K562 (cell line): Measurements from ENCODE around the gene NEURL4.

Experiments
- CREM ChIP-seq: IDR thresholded peaks from 2 replicates; pipeline ENCODE4 v1.6.1; 2014; ENCODE audit warnings: antibody characterized with exemption, low read depth
- CTBP1 ChIP-seq: fragments of 450-650 bp; IDR thresholded peaks from 2 replicates; pipeline ENCODE4 v1.6.1; 2016; ENCODE audit warnings: borderline replicate concordance
- DMBX1 ChIP-seq: fragments of 250-450 bp; sonication (Bioruptor Pico); IDR thresholded peaks from 2 replicates; pipeline ENCODE4 v1.8.0; 2022; ENCODE audit warnings: inconsistent platforms, mild to moderate bottlenecking, moderate library complexity, borderline replicate concordance
- JUN ChIP-seq, 2 experiments: sonication (generic) in 1 of 2; formaldehyde crosslinking in 1 of 2; IDR thresholded peaks; 2 replicates each; pipeline versions ENCODE4 v1.6.1 to v1.8.0; 2012 to 2022; ENCODE audit warnings: borderline replicate concordance in 2 of 2, mild to moderate bottlenecking in 2 of 2, improper control_type of control experiment in 1 of 2, low read depth in 1 of 2, low read length in 1 of 2, missing genetic modification reagents in 1 of 2
- MAFF ChIP-seq: IDR thresholded peaks from 2 replicates; pipeline ENCODE4 v1.6.1; 2012; ENCODE audit warnings: low read length, improper control_type of control experiment
- MCM5 ChIP-seq: fragments of 450-650 bp; IDR thresholded peaks from 2 replicates; pipeline ENCODE4 v1.6.1; 2016; ENCODE audit warnings: low read depth
- POLR2A ChIP-seq: fragments of 450-650 bp; conservative IDR thresholded peaks from 2 replicates; pipeline ENCODE4 v1.6.1; 2016
- PTTG1 ChIP-seq: fragments of 450-650 bp; IDR thresholded peaks from 2 replicates; pipeline ENCODE4 v1.6.1; 2016; ENCODE audit warnings: low read depth, mild to moderate bottlenecking, missing genetic modification characterization, missing compliant biosample characterization
- SIX5 ChIP-seq, 2 experiments: IDR thresholded peaks; 2 replicates each; pipeline ENCODE4 v1.6.1; 2011; ENCODE audit warnings: low read length in 2 of 2, borderline replicate concordance in 1 of 2, low read depth in 1 of 2, mild to moderate bottlenecking in 1 of 2, moderate library complexity in 1 of 2; ENCODE audit not compliant: insufficient read depth in 1 of 2
- TEAD4 ChIP-seq, 2 experiments: sonication (generic) in 1 of 2; formaldehyde crosslinking in 1 of 2; IDR thresholded peaks; 2 replicates each; pipeline versions ENCODE4 v1.6.1 to v1.8.0; 2012 to 2022; ENCODE audit warnings: borderline replicate concordance in 1 of 2, inconsistent platforms in 1 of 2, low read length in 1 of 2, mild to moderate bottlenecking in 1 of 2, missing genetic modification reagents in 1 of 2
- YY1 ChIP-seq, 3 experiments: IDR thresholded peaks; 2 replicates each; pipeline ENCODE4 v1.6.1; 2011; ENCODE audit warnings: low read length in 2 of 3, mild to moderate bottlenecking in 2 of 3, moderate library complexity in 2 of 3, borderline replicate concordance in 1 of 3, control low read depth in 1 of 3, low read depth in 1 of 3; ENCODE audit not compliant: insufficient read depth in 3 of 3, insufficient replicate concordance in 2 of 3, control insufficient read depth in 1 of 3, insufficient read length in 1 of 3; ENCODE audit errors: extremely low read depth in 1 of 3
- ZFP1 ChIP-seq: fragments of 450-650 bp; formaldehyde crosslinking; IDR thresholded peaks from 2 replicates; pipeline ENCODE4 v1.4.0; 2020; ENCODE audit warnings: mild to moderate bottlenecking, mixed read lengths
- ZNF184 ChIP-seq: sonication (generic); formaldehyde crosslinking; IDR thresholded peaks from 2 replicates; pipeline ENCODE4 v1.5.0; 2020; ENCODE audit warnings: missing genetic modification reagents
- TF ChIP-seq, protein P1 (sequence below): sonication (generic); formaldehyde crosslinking; IDR thresholded peaks from 2 replicates; pipeline ENCODE4 v1.8.1; 2023; ENCODE audit warnings: mild to moderate bottlenecking, missing genetic modification reagents

DNA sequence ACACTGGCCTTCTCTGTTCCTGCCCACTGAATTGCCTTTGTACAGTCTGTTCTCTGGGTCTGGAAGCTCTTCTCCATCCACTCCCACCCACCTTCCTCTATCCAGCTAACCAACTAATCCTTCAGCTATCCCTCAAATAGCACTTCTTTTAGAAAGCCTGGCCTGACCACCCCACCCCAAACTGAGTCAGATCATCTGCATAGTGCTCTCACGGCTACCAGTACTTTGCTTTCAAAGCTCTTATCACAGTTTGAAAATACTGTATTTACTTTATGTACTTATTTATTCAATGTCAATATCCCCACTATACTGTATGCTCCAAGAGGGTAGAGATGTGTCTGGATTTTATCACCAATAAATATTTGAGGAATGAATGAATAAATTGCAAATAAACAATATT lies 62.4 kb downstream of the NEURL4 start:
- TF ChIP-seq JUN (IDR thresholded peaks at IDR 0.05; ENCODE audit: borderline replicate concordance, low read depth, low read length): no peak
- no peak for TF ChIP-seq JUN (CRISPR knock-in tag; IDR thresholded peaks at IDR 0.05; ENCODE audit: borderline replicate concordance)
- no peak for TF ChIP-seq TEAD4 (IDR thresholded peaks at IDR 0.05; ENCODE audit: low read length)
- no peak for TF ChIP-seq TEAD4 (CRISPR knock-in tag; IDR thresholded peaks at IDR 0.05; ENCODE audit: borderline replicate concordance)
- TF ChIP-seq ZNF184 (CRISPR knock-in tag): no peak
- no peak for TF ChIP-seq CREM
- TF ChIP-seq MAFF: no peak
- TF ChIP-seq, protein P1, sequence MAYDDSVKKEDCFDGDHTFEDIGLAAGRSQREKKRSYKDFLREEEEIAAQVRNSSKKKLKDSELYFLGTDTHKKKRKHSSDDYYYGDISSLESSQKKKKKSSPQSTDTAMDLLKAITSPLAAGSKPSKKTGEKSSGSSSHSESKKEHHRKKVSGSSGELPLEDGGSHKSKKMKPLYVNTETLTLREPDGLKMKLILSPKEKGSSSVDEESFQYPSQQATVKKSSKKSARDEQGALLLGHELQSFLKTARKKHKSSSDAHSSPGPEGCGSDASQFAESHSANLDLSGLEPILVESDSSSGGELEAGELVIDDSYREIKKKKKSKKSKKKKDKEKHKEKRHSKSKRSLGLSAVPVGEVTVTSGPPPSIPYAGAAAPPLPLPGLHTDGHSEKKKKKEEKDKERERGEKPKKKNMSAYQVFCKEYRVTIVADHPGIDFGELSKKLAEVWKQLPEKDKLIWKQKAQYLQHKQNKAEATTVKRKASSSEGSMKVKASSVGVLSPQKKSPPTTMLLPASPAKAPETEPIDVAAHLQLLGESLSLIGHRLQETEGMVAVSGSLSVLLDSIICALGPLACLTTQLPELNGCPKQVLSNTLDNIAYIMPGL (CRISPR knock-in tag): no peak
- TF ChIP-seq PTTG1 (tag): no peak
- TF ChIP-seq ZFP1: no peak
- no peak for TF ChIP-seq YY1 (IDR thresholded peaks at IDR 0.05; ENCODE audit: borderline replicate concordance in 1 of 3, control insufficient read depth in 1 of 3, extremely low read depth in 1 of 3, insufficient read depth in 3 of 3, insufficient read length in 1 of 3, insufficient replicate concordance in 2 of 3, low read depth in 1 of 3, low read length in 2 of 3)
- no peak for TF ChIP-seq DMBX1 (CRISPR knock-in tag)
- no peak for TF ChIP-seq SIX5 (IDR thresholded peaks at IDR 0.05; ENCODE audit: borderline replicate concordance in 1 of 2, insufficient read depth in 1 of 2, low read depth in 1 of 2, low read length in 2 of 2)
- TF ChIP-seq MCM5: no peak
- no peak for TF ChIP-seq CTBP1
- TF ChIP-seq POLR2A: no peak
